K562 (cell line): ENCODE data around the gene MADD. TPM values are rescaled to one million over a fixed set of nuclear protein-coding genes. Genes with fewer than 3 reads are reported as not detected.

Experiments
- HBP1 ChIP-seq: fragments of 450-650 bp; formaldehyde crosslinking; IDR thresholded peaks from 2 replicates; pipeline ENCODE4 v1.4.0; 2022; ENCODE audit warnings: missing genetic modification characterization
- KLF6 ChIP-seq: fragments of 250-450 bp; sonication (Bioruptor Pico); IDR thresholded peaks from 2 replicates; pipeline ENCODE4 v1.4.0; 2020; ENCODE audit warnings: mild to moderate bottlenecking, moderate library complexity, borderline replicate concordance
- TCF7L2 ChIP-seq: fragments of 150-350 bp; IDR thresholded peaks from 2 replicates; pipeline ENCODE4 v1.6.1; 2016; ENCODE audit warnings: low read depth, mild to moderate bottlenecking, low read length, moderate library complexity
- ZBTB40 ChIP-seq, 2 experiments: fragments of 450-650 bp in 1 of 2; sonication (generic) in 1 of 2; formaldehyde crosslinking in 1 of 2; IDR thresholded peaks; 2 replicates each; pipeline versions ENCODE4 v1.7.1 to v1.9.0; 2016 to 2022; ENCODE audit warnings: inconsistent platforms in 1 of 2, mild to moderate bottlenecking in 1 of 2, missing genetic modification reagents in 1 of 2
- ZNF395 ChIP-seq: fragments of 200-800 bp; sonication (Bioruptor generic); IDR thresholded peaks from 2 replicates; pipeline ENCODE4 v1.6.1; 2017; ENCODE audit warnings: missing genetic modification characterization, missing compliant biosample characterization
- ZNF436 ChIP-seq: fragments of 250-450, 450-650 bp; sonication (Bioruptor Pico); formaldehyde crosslinking; IDR thresholded peaks from 2 replicates; pipeline ENCODE4 v1.7.0; 2020; ENCODE audit warnings: mild to moderate bottlenecking
- polyA plus RNA-seq, 8 experiments: library from polyadenylated mRNA; depleted of rRNA in 4 of 8; stranded (reverse) in 5 of 8; unstranded in 3 of 8; fragments of >200 nt; fragmentation: Nextera tagmentation in 2 of 8; fragmentation: Illumina TruSeq in 1 of 8; extraction: Ambion mirVana in 2 of 8; extraction: Trizol in 1 of 8; gene quantifications; 2 replicates each; pipeline versions ENCODE4 v1.2.1 to v1.2.3, GENCODE V29; 2011 to 2014; ENCODE audit warnings: inconsistent platforms in 1 of 8, missing spikeins in 1 of 8
- total RNA-seq, 7 experiments: library from RNA; depleted of rRNA in 6 of 7; stranded (reverse); fragments of >200 nt in 6 of 7; fragmentation: Illumina TruSeq in 2 of 7; extraction: Trizol in 2 of 7; gene quantifications; 2 replicates each; pipeline versions ENCODE4 v1.2.1 to v1.2.3, GENCODE V29; 2011 to 2021; ENCODE audit warnings: low replicate concordance in 1 of 7

Gene MADD
- total and polyA plus RNA-seq, 9 of the 15 experiments (the other 6 are each of a cell fraction or from before 2014, with no cell fraction given), result 0.68 to 57.6 (median 33.6) TPM

GRCh38 chr11:47269829-47270305 is at the start of gene MADD (continued):
- no peak for TF ChIP-seq ZBTB40 (IDR thresholded peaks at IDR 0.05)
- TF ChIP-seq ZBTB40 (CRISPR knock-in tag; IDR thresholded peaks at IDR 0.05), result no peak
- no peak for TF ChIP-seq HBP1 (CRISPR knock-in tag)
- TF ChIP-seq ZNF436 (CRISPR knock-in tag), result no peak
- TF ChIP-seq TCF7L2, result peak; percentile 88
- TF ChIP-seq ZNF395 (CRISPR knock-in tag), result peak; percentile 6; the same call in 1 of the 2 replicates
- TF ChIP-seq KLF6, result no peak
